Ascending aorta (tissue), 2 donors: ENCODE measurements around the gene ERMAP. TPM values are rescaled to one million over a fixed set of nuclear protein-coding genes. Genes with fewer than 3 reads are reported as not detected.

Experiments used
- DNase-seq, 2 donors: peaks; one replicate each; pipeline ENCODE4 v3.0.0-alpha.2; 2019; ENCODE audit warnings: low spot score in 2 of 2
- H3K27ac ChIP-seq, 2 donors: fragments of 200-600 bp; sonication (generic); one replicate each; pipeline ENCODE4 v1.5.1; 2016 to 2017; ENCODE audit warnings: mild to moderate bottlenecking in 1 of 2
- H3K27me3 ChIP-seq: fragments of 200-600 bp; sonication (generic); one replicate; pipeline ENCODE4 v1.5.1; 2017
- H3K36me3 ChIP-seq, 2 donors: fragments of 200-600 bp; sonication (generic); one replicate each; pipeline ENCODE4 v1.5.1; 2016
- H3K4me1 ChIP-seq, 2 donors: fragments of 200-600 bp; sonication (generic); one replicate each; pipeline ENCODE4 v1.5.1; 2016 to 2017; ENCODE audit warnings: mild to moderate bottlenecking in 1 of 2
- H3K4me3 ChIP-seq, 2 donors: fragments of 200-600 bp; sonication (generic); one replicate each; pipeline ENCODE4 v1.5.1; 2016 to 2017; ENCODE audit warnings: mild to moderate bottlenecking in 1 of 2
- H3K9me3 ChIP-seq, 2 donors: fragments of 200-600 bp; sonication (generic); one replicate each; pipeline ENCODE4 v1.5.1; 2016
- CTCF ChIP-seq, 3 experiments: fragments of 200-600 bp in 2 of 3; fragments of 450-650 bp in 1 of 3; sonication (generic) in 2 of 3; IDR thresholded peaks; one replicate each; pipeline ENCODE4 v1.5.1; 2016 to 2019; ENCODE audit warnings: antibody characterized with exemption in 3 of 3, mild to moderate bottlenecking in 1 of 3, moderate library complexity in 1 of 3
- intact Hi-C: fragments of 100-400 bp; cut with DNase I; formaldehyde crosslinking; loops from one replicate; pipeline ENCODE4 v1.15.1; 2023
- total RNA-seq: library from RNA; depleted of rRNA; stranded (reverse); fragments of >200 nt; gene quantifications from one replicate; pipeline ENCODE4 v1.1.0, GENCODE V29; 2016

ERMAP gene
- total RNA-seq, 1 donor from 2014 or later = 0.11 TPM

- Histone ChIP-seq H3K4me1 (no peaks in the 10 kb centered on the region), H3K27ac (no peak overlapping the region), H3K36me3 (no peaks in the 10 kb centered on the region), H3K27me3 (no peaks in the 10 kb centered on the region), H3K9me3 (no peaks in the 10 kb centered on the region), H3K4me3 (no peak overlapping the region)
- no peak for DNase-seq
- intact Hi-C loops = no loop called here
- no peak for TF ChIP-seq CTCF (IDR thresholded peaks at IDR 0.05)
Observed at GRCh38 chr1:42887366-42887765, 70.4 kb downstream of the ERMAP start.

- no peak for TF ChIP-seq CTCF (IDR thresholded peaks at IDR 0.05)
- no peak for DNase-seq
- Histone ChIP-seq H3K4me3 (no peak overlapping the region), H3K36me3 (no peaks in the 10 kb centered on the region), H3K27me3 (no peaks in the 10 kb centered on the region), H3K9me3 (no peaks in the 10 kb centered on the region), H3K27ac (no peak overlapping the region), H3K4me1 (no peaks in the 10 kb centered on the region)
- intact Hi-C loops = no loop called here
Observed at GRCh38 chr1:42888013-42888633, 71.2 kb downstream of the ERMAP start.

- no peak overlapping the region for H3K4me3 ChIP-seq
- no peak for DNase-seq
- intact Hi-C loops = no loop called here
- no peaks in the 10 kb centered on the region for H3K36me3 ChIP-seq
- H3K27me3 ChIP-seq = no peaks in the 10 kb centered on the region
- H3K4me1 ChIP-seq = no peaks in the 10 kb centered on the region
- H3K9me3 ChIP-seq = no peaks in the 10 kb centered on the region
- H3K27ac ChIP-seq = no peak overlapping the region
- TF ChIP-seq CTCF (IDR thresholded peaks at IDR 0.05) = no peak
Observed at GRCh38 chr1:42889264-42889663, 72.3 kb downstream of the ERMAP start.

GRCh38 chr1:42891465-42892138 lies 74.7 kb downstream of the ERMAP start:
- Histone ChIP-seq H3K9me3 (no peaks in the 10 kb centered on the region), H3K27me3 (no peaks in the 10 kb centered on the region), H3K27ac (no peak overlapping the region), H3K4me3 (no peak overlapping the region), H3K4me1 (no peaks in the 10 kb centered on the region), H3K36me3 (no peaks in the 10 kb centered on the region)
- intact Hi-C loops = no loop called here
- no peak for TF ChIP-seq CTCF (IDR thresholded peaks at IDR 0.05)
- no peak for DNase-seq

Other genes with a start within 250 kb of the ERMAP start
- 2.2 TPM for gene PPIH, start 158.7 kb upstream of the ERMAP start, total RNA-seq
- gene YBX1, start 134.7 kb upstream of the ERMAP start, total RNA-seq = 356 TPM
- gene CLDN19, start 76.9 kb upstream of the ERMAP start, total RNA-seq = not detected
- 72.2 TPM for gene P3H1, start 50.1 kb upstream of the ERMAP start, total RNA-seq
- gene C1orf50, start 49.9 kb upstream of the ERMAP start, total RNA-seq = 0.64 TPM
- not detected for gene TMEM269, start 32.1 kb upstream of the ERMAP start, total RNA-seq
- 1.2 TPM for gene SVBP, start 275 bp downstream of the ERMAP start, total RNA-seq
- gene ZNF691, start 29.5 kb downstream of the ERMAP start, total RNA-seq = 14.7 TPM
- gene SLC2A1, start 141.7 kb downstream of the ERMAP start, total RNA-seq = 15.5 TPM